ENCODE measurements around the gene DPH3.

DPH3 gene

GRCh38 chr3:16290007-16290826 is 25.5 kb upstream of the DPH3 start:
- no peak for DNase-seq

DNA sequence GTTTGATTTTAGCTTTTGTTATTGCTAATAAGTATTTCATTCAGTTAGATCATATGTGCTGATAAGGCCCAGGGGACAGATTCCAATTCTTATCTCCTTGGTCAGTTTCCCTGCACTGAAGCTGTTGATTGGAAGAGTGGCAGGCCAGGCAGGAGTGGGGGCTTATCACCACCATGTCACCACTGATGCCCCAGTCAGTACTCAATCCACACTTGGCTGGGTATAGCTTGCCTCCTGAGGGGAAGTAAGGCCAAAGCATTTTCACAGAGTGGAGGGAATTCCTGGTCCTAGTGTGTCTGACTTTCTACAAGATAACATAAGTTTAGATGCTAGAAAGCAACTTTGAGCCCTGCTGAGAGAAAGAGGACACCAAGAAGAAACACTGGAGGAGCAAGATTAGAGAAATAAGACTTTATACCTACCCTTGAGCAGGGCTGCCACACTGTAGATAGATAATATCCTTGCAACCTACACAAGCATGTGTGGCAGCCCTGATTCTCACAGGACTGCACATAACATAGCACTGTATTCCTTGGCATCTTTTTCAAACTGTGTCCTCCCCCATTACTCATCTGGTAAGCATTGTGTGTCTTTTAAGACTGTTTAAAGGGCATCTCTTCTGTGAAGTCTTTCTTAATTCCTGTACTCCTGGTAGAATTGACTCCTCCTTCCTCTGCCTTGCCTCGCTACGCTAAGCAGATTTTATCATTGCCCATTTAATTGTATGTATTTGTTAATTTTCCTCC is 24.6 kb upstream of the DPH3 start:
- DNase-seq: no peak

- no peak for DNase-seq
These were observed 23.9 kb upstream of the DPH3 start for GRCh38 chr3:16288664-16289063.

- DNase-seq: no peak
These were observed 22.2 kb upstream of the DPH3 start for GRCh38 chr3:16286751-16287543.

- DNase-seq: peak; percentile 67
These were observed 21.4 kb upstream of the DPH3 start for GRCh38 chr3:16286161-16286560.

DNA sequence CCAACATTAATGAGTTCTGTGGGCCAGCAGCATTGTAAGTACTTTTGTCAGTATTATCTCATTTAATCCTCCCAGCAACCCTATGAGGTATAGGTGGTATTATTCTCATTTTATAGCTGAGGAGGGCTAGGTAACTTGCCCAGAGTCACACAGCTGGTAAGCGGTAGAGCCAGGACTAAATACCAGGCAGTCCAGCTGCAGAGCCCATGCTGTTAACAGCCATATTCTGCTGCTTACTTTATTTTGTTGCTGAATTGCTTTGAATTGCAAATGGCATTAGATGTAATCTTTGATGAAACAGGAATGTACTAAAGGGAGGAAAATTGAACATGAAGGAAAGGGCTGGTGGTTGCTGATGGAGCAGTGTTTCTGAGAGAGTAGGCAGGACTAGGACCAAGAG is 19.9 kb upstream of the DPH3 start:
- no peak for DNase-seq

GRCh38 chr3:16280671-16281070 is 15.9 kb upstream of the DPH3 start:
- no peak for DNase-seq

GRCh38 chr3:16279010-16279801 is 14.5 kb upstream of the DPH3 start:
- no peak for DNase-seq

GRCh38 chr3:16277471-16277870 is 12.7 kb upstream of the DPH3 start:
- DNase-seq: no peak

DNA sequence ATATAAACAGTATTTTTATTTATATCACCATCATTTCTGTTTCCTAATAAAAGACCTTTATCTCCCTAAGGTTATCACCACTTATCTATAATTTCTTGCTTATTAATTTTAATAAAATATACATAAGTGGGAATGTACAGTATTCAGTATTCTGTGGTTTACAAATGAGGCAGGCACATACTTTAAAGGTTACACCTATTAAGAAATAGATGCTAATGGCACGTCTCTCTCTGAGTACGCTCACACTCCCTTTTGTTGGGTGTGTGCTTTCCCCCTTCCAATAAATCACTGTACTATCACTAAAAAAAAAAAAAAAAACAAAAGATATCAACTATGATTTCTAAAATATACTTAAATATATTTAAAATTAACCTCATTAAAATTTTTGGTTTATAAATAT is 9.1 kb upstream of the DPH3 start:
- no peak for DNase-seq

DNA sequence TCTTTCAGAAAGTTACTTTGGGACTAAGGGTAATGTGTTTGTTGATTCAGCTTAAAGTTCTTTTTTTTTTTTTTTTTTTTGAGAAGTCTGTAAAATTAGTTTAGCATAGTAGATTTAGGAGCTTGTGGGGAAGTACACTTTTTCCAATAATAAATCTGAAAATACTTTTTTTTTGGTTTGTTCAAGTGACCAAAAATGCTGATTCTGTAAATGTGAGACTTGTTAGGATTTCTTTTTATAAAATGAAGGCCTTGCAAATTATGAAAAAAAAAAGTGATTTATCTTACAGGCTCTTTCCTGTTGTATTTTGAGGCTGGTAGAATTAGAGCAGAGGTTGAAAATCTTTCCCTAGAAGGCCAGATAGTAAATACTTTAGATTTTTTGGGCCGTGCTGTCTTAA is 7.8 kb upstream of the DPH3 start:
- DNase-seq: no peak

GRCh38 chr3:16270855-16271254 is 6.1 kb upstream of the DPH3 start:
- no peak for DNase-seq

DNA sequence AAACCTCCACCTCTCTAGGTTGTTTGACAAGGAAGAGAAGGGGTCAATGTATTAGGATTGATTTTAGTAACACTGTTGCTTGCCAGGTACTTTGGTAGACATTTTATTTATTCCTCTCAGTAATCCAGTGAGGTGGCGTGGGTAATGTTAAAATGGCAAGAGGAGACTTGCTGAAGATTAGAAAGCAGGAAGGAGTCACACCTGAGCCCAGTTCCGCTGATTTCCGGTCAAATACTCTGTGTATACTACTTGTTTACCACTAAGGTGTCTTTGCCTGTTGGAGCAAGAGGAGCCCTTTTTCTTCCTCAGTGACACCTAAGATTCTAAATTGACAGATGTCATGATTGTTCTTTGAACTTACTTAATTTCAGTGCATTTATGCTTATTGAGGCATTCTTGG is 2.0 kb upstream of the DPH3 start:
- DNase-seq: no peak

GRCh38 chr3:16265455-16265786 is 678 bp upstream of the DPH3 start:
- no peak for DNase-seq

DNA sequence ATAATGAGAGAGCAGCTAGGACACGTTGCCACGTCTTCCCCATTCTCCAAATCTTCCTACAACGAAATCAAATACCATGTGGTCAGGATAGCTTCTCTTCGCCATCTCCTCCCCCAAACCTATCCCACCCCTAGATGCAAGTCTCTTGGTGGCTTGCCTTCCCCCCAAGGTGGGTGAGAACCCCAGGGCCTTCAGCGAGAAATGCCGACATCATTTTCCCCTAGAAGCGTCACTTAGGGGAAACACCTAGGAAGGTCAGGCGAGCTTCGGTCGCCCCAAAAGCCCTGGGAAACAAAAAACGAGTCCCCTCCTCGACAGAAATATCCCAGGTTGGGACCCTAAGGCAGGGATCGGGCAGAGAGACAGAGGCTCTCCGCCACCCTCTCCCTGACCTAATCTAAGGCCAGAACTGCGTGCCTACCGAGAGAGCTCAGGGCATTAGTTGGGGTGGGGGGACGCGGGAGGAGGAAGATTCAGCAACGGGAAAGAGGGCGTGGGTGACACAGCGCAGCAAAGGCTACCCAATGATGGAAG is 502 bp downstream of the DPH3 start:
- DNase-seq: no peak

DNA sequence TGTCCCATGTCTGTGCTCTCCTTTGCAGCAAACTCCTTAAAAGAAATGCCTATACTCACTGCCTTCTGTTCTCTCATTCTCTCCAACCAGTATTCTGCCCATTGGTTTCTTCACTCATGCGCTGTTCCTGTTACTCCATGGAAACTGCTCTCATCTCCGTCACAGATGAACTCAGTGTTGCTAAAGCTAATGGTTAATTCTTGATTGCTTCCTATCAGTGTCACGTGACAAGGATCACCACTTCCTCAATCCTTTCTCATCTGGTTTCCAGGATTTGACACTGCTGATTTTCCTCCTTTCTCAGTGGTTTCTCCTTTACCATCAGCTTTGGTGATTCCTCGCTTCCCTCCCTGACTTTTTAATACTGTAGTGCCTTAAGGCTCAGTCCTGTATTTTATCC is 2.6 kb downstream of the DPH3 start:
- no peak for DNase-seq

- DNase-seq: no peak
These were observed 4.7 kb downstream of the DPH3 start for GRCh38 chr3:16260046-16260445.

DNA sequence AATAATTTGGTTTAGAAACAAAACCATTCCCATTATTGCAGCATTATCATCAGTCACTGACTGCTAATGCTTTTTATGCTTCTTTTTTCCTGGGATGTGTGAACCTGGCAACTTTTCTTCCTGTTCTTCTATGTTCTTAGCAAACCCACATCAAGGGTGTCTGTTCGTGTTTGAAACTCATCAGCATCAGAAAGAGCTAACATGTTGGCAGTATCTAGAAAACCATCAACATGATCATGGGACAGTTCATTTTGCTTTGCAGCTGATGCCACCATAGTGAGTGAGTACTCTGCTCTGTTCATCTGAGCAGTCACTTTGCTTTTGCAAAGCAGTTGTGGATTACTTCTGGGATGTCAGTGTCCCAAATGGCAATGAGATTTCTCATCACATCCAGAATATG is 5.9 kb downstream of the DPH3 start:
- DNase-seq: no peak

GRCh38 chr3:16258177-16258576 is 6.6 kb downstream of the DPH3 start:
- no peak for DNase-seq

DNA sequence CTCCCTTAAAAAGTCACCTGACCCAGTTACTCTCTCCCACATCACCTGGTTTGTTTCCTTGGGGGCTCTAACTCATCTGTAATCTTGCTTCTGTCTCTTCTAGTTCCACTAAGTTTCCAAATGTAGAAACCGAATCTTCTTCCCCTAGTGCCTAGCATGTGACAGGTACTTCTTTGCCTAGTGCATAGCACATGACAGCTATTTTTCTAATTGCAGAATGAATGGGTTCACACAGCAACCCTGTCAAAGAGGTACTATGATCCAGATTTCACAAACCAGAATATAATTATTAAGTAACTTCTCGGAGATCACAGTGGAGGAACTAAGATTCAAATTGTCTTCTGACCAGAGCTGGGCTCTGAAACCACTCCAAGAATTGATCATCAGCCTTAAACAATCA is 7.4 kb downstream of the DPH3 start:
- no peak for DNase-seq

- no peak for DNase-seq
These were observed 9.0 kb downstream of the DPH3 start for GRCh38 chr3:16255726-16256125.

DNA sequence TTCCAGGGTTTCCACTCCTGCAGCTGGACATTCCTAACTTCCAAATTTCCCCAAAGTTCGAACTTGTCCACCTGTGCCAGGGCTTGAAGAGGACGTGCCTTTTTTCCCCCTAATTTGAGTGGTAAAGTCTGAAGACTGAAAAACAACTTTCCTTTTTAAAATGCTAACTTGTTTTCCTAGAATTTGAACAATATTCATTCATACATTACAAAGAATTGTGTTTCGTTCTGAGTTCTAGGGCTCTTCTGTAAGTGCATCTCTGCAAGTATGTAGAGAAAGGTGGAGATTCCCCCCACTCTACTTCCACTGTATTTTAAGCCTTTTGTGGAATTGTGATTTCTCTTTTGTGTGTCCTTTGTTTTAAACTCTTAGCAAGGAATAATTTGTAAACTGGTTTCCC is 9.4 kb downstream of the DPH3 start:
- no peak for DNase-seq

DNA sequence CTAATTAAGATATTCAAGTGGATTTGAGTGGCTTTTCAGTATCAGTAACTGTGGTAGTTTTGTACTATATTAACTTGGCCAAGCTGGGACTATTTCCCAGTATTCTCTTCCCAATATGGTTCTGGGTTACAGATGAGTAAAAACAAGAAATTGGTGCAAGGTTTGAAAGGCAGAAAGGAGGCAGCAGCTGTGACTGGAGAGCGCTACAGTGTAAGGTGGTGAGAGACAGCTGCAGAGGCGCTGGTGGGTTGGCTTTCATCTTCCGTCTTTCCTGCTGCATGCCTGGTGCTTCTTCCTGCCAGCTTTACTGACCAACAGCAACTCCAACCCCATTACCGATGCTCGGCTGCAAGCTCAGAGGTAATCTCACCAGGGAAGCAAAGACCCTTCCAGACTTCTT is 9.8 kb downstream of the DPH3 start:
- no peak for DNase-seq

All from activated T-cell treated with anti-CD3 and anti-CD28 coated beads, Interleukin-2, amount 50 U/mL, for 1 hour (primary cell).